ENCODE results near the gene RILPL1.
"Not testable (repeated sequence)": the region's sequence is repeated elsewhere in the genome, so short reads cannot be mapped to it uniquely, and the experiment has no call there.

The RILPL1 gene, protein sequence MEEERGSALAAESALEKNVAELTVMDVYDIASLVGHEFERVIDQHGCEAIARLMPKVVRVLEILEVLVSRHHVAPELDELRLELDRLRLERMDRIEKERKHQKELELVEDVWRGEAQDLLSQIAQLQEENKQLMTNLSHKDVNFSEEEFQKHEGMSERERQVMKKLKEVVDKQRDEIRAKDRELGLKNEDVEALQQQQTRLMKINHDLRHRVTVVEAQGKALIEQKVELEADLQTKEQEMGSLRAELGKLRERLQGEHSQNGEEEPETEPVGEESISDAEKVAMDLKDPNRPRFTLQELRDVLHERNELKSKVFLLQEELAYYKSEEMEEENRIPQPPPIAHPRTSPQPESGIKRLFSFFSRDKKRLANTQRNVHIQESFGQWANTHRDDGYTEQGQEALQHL

DNA sequence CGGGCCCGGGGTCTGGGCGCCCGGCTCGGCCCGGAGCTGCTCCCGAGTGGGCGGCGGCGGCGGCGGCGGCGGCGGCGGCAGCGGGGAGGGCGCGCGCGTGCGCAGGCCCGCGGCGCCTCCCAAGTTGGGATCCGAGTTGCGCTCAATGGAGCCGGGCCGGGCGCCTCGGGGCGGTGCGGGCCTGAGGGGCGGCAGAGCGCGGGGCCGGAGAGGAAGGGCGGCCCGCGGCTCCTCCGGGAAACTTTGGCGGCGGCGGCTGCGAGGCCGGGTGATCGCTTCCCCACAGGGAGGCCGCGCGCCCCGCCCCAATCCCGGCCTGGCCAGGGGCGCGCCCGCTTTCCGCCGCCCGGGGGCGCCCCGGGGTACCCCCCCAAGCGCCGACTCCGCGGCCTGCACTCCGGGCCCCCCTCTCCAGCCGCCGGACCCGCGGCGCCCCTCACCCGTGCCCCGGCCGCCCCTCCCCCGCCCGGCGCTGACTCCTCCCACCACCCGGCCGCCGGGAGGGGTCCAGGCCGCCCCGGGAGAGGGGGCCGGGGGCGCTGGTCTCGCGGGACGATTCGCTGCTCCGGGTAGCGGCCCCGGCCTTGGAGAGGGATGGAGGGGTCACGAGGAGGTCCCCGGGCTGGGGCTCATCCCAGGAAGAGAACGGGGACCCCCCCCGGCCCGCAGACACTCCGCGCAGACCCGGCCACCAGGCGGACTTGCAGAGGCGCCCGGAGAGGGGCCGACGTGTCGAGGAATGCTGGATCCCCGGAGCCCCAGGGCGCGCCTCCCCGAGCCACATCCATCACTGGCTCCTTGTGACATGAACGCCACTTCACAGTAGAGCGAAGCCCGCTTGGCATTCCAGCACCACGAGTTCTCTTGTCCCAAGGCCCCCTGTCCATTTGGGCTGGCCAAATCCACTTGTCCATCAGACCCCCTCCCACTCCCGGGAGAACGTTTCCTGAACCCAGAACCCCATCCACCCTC, at the start of gene RILPL1:
Gene RILPL1 (minus strand): TSS at position 48 of the 972 bp plus-strand sequence. CDS start 237 bp downstream, outside the sequence.
- peak in 47 of 51 donors; percentile 14 to 82 (median 60) for DNase-seq

DNA sequence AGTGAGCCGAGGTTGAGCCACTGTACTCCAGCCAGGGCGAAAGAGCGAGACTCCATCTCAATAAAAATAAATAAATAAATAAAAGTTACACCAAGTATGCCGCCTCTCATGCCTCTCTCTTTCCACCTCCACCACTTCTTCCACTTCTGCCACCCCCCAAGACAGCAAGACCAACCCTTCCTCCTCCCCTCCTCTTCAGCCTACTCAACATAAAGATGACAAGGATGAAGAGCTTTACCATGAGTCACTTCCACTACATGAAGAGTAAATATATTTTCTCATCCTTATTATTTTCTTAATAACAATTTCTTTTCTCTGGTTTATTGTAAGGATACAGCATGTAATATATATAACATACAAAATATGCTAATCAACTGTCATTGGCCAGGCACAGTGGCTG, 47.3 kb upstream of the RILPL1 start:
- DNase-seq = no peak

DNA sequence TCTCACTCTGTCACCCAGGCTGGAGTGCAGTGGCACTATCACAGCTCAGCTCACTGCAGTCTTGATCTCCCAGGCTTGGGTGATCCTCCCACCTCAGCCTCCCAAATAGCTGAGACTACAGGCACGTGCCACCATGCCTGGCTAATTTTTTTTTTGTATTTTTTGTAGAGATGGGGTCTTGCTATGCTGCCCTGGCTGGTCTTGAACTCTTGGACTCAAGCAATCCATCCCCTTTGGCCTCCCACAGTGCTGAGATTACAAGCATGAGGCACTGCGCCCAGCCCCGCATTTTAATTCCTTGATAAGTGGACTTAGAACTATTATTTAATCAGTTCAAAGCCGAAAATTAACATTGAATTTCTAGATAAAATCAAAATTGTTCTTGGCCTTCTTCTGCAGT, 45.3 kb upstream of the RILPL1 start:
- not testable (repeated sequence) for DNase-seq

DNA sequence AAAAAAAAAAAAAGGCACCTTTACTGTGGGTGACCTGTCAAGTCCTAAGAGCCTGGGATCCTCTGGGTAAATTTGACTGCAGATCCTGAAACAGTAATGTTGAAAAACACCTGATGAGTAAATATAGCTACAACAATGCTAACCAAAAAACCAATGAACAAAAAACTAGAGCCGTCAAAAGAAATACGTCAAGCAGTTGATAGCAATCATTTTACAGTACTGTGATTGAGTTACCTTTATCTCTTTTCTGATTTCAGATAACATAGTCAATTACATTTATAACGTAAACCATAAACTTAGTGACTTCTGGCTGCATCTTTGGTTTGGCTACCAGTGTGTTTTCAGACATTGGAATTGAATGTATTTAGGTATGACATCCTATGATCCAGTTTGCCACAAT, 44.7 kb upstream of the RILPL1 start:
- no peak for DNase-seq

GRCh38 chr12:123576611-123577010, 43.1 kb upstream of the RILPL1 start:
- no peak for DNase-seq

- no peak for DNase-seq
Observed at GRCh38 chr12:123573870-123574269, 40.4 kb upstream of the RILPL1 start.

- DNase-seq = no peak
Observed at GRCh38 chr12:123572391-123572790, 38.9 kb upstream of the RILPL1 start.

GRCh38 chr12:123571343-123571813, 37.9 kb upstream of the RILPL1 start:
- DNase-seq = peak in 14 of 51 donors; percentile 0 to 23 (median 7)

GRCh38 chr12:123559468-123559867, 25.9 kb upstream of the RILPL1 start:
- peak in 3 of 51 donors; percentile 1 to 3 (median 1) for DNase-seq

DNA sequence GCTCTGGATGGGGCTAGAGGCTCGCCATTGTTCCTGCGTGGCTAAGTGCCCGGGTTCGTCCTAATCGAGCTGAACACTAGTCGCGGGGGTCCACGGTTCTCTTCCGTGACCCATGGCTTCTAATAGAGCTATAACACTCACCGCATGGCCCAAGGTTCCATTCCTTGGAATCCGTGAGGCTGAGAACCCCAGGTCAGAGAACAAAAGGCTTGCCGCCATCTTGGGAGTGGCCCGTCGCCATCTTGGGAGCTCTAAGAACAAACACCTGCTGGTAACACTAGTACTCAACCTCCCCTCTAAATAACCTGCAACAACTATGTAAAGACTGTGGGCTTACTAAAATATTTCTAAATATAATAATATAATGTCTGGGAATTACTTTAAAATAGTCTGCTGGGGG, 25.0 kb upstream of the RILPL1 start:
- not testable (repeated sequence) for DNase-seq

- DNase-seq = not testable (repeated sequence)
Observed at GRCh38 chr12:123554843-123555242, 21.3 kb upstream of the RILPL1 start.

DNA sequence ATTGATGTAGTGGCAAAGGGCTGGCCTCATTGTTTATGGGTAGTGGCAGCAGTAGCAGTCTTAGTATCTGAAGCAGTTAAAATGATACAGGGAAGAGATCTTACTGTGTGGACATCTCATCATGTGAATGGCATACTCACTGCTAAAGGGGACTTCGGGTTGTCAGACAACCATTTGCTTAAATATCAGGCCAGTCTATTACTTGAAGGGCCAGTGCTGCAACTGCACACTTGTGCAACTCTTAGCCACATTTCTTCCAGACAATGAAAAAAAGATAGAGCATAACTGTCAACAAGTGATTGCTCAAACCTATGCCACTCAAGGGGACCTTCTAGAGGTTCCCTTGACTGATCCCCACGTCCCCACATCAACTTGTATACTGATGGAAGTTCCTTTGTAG, 20.6 kb upstream of the RILPL1 start:
- not testable (repeated sequence) for DNase-seq

GRCh38 chr12:123550700-123551099, 17.2 kb upstream of the RILPL1 start:
- no peak for DNase-seq

DNA sequence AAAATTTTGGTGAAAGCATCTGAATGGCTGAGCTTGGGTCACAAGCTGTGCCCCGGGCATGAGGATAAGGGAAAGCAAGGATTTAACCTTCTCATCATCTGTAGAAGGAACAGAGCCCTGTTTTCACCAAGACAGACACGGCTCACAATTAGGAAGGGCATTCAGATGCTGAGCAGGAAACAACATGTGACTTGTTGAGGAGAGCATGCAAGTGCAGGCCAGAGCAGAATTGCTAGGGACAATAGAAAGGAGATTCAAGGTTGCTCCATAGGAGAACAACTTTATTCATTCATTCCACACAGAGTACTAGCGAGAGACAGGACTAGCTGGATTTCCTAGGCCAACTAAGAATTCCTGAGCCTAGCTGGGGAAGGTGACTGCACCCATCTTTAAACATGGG, 14.6 kb upstream of the RILPL1 start:
- DNase-seq = no peak

DNA sequence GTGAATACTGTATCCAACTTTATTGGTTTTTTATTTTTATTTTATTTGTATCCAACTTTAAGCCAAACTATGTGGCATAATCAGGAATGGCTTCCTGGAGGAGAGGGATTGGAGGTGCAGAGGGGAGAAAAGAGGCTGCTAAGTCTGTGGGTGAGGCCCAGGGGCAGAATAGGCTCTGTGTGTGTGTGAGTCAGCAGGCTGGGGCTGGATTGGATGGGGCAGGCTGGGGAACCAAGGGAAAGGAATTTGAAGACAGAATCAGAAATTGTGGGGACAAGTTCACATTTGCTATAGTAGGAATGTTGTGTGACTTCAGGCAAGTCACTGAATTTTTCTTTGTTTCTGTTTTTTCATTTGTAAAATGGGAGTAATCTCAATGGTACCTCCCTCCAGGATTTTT, 12.8 kb upstream of the RILPL1 start:
- DNase-seq = no peak

GRCh38 chr12:123543541-123543940, 10.0 kb upstream of the RILPL1 start:
- DNase-seq = no peak

DNA sequence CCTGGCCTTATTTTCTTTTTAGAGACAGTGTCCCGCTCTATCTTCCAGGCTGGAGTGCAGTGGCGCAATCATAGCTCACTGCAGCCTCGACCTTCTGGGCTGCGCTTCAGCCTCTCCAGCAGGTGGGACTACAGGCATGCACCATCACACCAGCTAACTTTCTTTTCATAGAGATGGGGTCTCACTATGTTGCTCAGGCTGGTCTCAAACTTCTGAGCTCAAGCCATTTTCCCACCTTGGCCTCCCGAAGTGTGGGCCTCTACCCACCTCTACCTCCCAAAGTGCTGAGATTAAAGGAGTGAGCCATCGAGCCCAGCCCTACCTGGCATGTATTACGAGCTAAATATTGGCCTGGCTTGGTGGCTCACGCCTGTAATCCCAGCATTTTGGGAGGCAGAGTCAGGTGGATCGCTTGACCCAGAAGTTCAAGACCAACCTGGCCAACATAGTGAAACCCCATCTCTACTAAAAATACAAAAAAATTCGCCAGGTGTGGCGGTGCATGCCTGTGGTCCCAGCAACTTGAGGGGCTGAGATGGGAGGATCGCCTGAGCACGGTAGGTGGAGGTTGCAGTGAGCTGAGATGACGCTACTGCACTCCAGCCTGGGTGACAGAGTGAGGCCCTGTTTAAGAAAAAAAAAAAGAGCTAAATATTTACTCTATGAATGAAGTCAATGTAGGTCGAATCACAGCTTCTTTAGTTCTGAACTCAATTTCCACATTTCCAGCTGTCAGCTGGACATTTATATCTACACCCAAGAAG, 7.6 kb upstream of the RILPL1 start:
- DNase-seq = no peak

- DNase-seq = not testable (repeated sequence)
Observed at GRCh38 chr12:123535952-123536351, 2.4 kb upstream of the RILPL1 start.

- DNase-seq = peak in 28 of 51 donors; percentile 4 to 65 (median 34)
Observed at GRCh38 chr12:123532808-123533649, 490 bp downstream of the RILPL1 start.

- DNase-seq = peak in 18 of 51 donors; percentile 2 to 31 (median 12)
Observed at GRCh38 chr12:123532019-123532418, 1.5 kb downstream of the RILPL1 start.
